ENCODE results near the gene ZNF407.

ZNF407 gene

GRCh38 chr18:74945774-74946545, 348.3 kb downstream of the ZNF407 start:
- H3K4me1 ChIP-seq (ENCODE audit: control extremely low read depth in 1 of 4, control insufficient read depth in 4 of 4, insufficient read depth in 4 of 4, low read length in 3 of 4): peaks cover 0 to 3% (median 0%) of the 10 kb centered on the region in 4 experiments
- no peaks in the 10 kb centered on the region for H3K36me3 ChIP-seq (ENCODE audit: control insufficient read depth in 4 of 4, insufficient read depth in 4 of 4, low read length in 3 of 4)
- H3K27ac ChIP-seq (ENCODE audit: insufficient read depth in 1 of 2, low read depth in 1 of 2, low read length in 2 of 2, poor library complexity in 1 of 2, severe bottlenecking in 2 of 2): no peak overlapping the region
- no peak for DNase-seq
- H3K27me3 ChIP-seq (replicated peaks in 2 of 5; ENCODE audit: control insufficient read depth in 4 of 5, insufficient read depth in 5 of 5, low read length in 4 of 5): no peaks in the 10 kb centered on the region
- POLR2A ChIA-PET: no interaction called here
- H3K9me3 ChIP-seq (ENCODE audit: control extremely low read depth in 1 of 5, control insufficient read depth in 4 of 5, insufficient read depth in 2 of 5, low read depth in 1 of 5, low read length in 4 of 5): no peaks in the 10 kb centered on the region
- 86% methylated on average over 1 of the region's 7 CpGs for WGBS (ENCODE audit: insufficient coverage)
- CTCF ChIA-PET: no interaction called here
- H3K4me3 ChIP-seq (ENCODE audit: control insufficient read depth in 1 of 7, extremely low read depth in 1 of 7, insufficient read depth in 4 of 7, low read depth in 2 of 7, low read length in 6 of 7): no peak overlapping the region

- Histone ChIP-seq H3K4me1 (ENCODE audit: control extremely low read depth in 1 of 4, control insufficient read depth in 4 of 4, insufficient read depth in 4 of 4, low read length in 3 of 4) (peaks cover 0 to 3% (median 0%) of the 10 kb centered on the region in 4 experiments), H3K27ac (ENCODE audit: insufficient read depth in 1 of 2, low read depth in 1 of 2, low read length in 2 of 2, poor library complexity in 1 of 2, severe bottlenecking in 2 of 2) (no peak overlapping the region), H3K36me3 (ENCODE audit: control insufficient read depth in 4 of 4, insufficient read depth in 4 of 4, low read length in 3 of 4) (no peaks in the 10 kb centered on the region), H3K4me3 (ENCODE audit: control insufficient read depth in 1 of 7, extremely low read depth in 1 of 7, insufficient read depth in 4 of 7, low read depth in 2 of 7, low read length in 6 of 7) (no peak overlapping the region), H3K9me3 (ENCODE audit: control extremely low read depth in 1 of 5, control insufficient read depth in 4 of 5, insufficient read depth in 2 of 5, low read depth in 1 of 5, low read length in 4 of 5) (no peaks in the 10 kb centered on the region), H3K27me3 (replicated peaks in 2 of 5; ENCODE audit: control insufficient read depth in 4 of 5, insufficient read depth in 5 of 5, low read length in 4 of 5) (no peaks in the 10 kb centered on the region)
- ChIA-PET CTCF (no interaction called here), POLR2A (interaction anchor here (0.6 kb wide), 1 partner anchor 41 kb away, joined by 3 read pairs; no protein-coding TSS in a partner anchor)
- WGBS (ENCODE audit: insufficient coverage): 100% methylated on average over 2 of the region's 3 CpGs
- DNase-seq: no peak
Measured at GRCh38 chr18:74946646-74947375, 349.1 kb downstream of the ZNF407 start.

GRCh38 chr18:74947417-74947816, 349.7 kb downstream of the ZNF407 start:
- H3K27me3 ChIP-seq (replicated peaks in 2 of 5; ENCODE audit: control insufficient read depth in 4 of 5, insufficient read depth in 5 of 5, low read length in 4 of 5): no peaks in the 10 kb centered on the region
- H3K4me1 ChIP-seq (ENCODE audit: control extremely low read depth in 1 of 4, control insufficient read depth in 4 of 4, insufficient read depth in 4 of 4, low read length in 3 of 4): peaks cover 0 to 3% (median 0%) of the 10 kb centered on the region in 4 experiments
- DNase-seq: no peak
- ChIA-PET POLR2A (interaction anchor here (0.6 kb wide), 1 partner anchor 40 kb away, joined by 3 read pairs; no protein-coding TSS in a partner anchor), CTCF (interaction anchor here (1.3 kb wide), 1 partner anchor 16 kb away, joined by 3 read pairs; no protein-coding TSS in a partner anchor)
- no peak overlapping the region for H3K4me3 ChIP-seq (ENCODE audit: control insufficient read depth in 1 of 7, extremely low read depth in 1 of 7, insufficient read depth in 4 of 7, low read depth in 2 of 7, low read length in 6 of 7)
- H3K27ac ChIP-seq (ENCODE audit: insufficient read depth in 1 of 2, low read depth in 1 of 2, low read length in 2 of 2, poor library complexity in 1 of 2, severe bottlenecking in 2 of 2): no peak overlapping the region
- 96% methylated on average over 10 of the region's 10 CpGs for WGBS (ENCODE audit: insufficient coverage)
- no peaks in the 10 kb centered on the region for H3K36me3 ChIP-seq (ENCODE audit: control insufficient read depth in 4 of 4, insufficient read depth in 4 of 4, low read length in 3 of 4)
- H3K9me3 ChIP-seq (ENCODE audit: control extremely low read depth in 1 of 5, control insufficient read depth in 4 of 5, insufficient read depth in 2 of 5, low read depth in 1 of 5, low read length in 4 of 5): no peaks in the 10 kb centered on the region

DNA sequence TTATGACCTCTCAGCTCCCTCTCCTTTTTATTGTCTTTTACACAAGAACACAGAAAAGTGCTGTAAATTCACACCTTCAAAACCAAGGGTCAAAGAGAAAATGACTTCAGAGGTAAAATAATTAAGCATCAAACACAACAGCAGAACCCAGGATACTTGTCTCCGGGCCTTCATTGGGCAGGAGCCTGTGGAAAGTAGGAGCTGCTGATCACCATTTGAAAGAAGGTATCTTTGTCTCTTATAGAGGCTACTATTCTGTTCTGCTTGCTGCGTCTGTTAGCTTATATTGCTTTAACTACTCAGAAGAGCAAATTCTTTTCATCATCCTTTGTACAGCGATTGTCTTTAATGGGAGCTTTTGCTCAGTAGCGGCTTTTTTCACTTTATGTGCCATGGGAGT, 350.2 kb downstream of the ZNF407 start:
- CTCF ChIA-PET: interaction anchor here (1.3 kb wide), 1 partner anchor 16 kb away, joined by 3 read pairs; no protein-coding TSS in a partner anchor
- no peak overlapping the region for H3K4me3 ChIP-seq (ENCODE audit: control insufficient read depth in 1 of 7, extremely low read depth in 1 of 7, insufficient read depth in 4 of 7, low read depth in 2 of 7, low read length in 6 of 7)

DNA sequence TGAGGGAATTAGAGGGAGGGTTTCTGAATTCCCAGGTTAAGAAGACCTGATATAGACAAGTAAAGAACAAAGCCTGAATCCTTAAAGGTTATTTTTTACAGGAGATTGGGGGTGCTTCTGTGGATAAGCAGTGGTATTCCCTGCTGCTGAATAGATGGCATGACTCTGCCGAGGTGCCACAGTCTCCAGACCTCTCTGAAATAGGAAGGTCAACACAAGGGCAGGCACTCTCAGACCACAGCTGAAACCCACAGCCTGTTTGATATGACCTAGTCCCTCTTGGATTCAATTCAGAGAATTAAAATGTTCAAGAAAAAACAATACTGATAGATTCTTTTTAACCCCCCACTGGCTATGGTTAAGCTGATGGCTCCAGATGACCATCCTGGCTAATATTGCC, 351.9 kb downstream of the ZNF407 start:
- 43% methylated on average over 1 of the region's 1 CpG for WGBS (ENCODE audit: insufficient coverage)
- no peaks in the 10 kb centered on the region for H3K36me3 ChIP-seq (ENCODE audit: control insufficient read depth in 4 of 4, insufficient read depth in 4 of 4, low read length in 3 of 4)
- POLR2A ChIA-PET: no interaction called here
- H3K4me3 ChIP-seq (ENCODE audit: control insufficient read depth in 1 of 7, extremely low read depth in 1 of 7, insufficient read depth in 4 of 7, low read depth in 2 of 7, low read length in 6 of 7): no peak overlapping the region
- H3K27me3 ChIP-seq (replicated peaks in 2 of 5; ENCODE audit: control insufficient read depth in 4 of 5, insufficient read depth in 5 of 5, low read length in 4 of 5): no peaks in the 10 kb centered on the region
- H3K4me1 ChIP-seq (ENCODE audit: control extremely low read depth in 1 of 4, control insufficient read depth in 4 of 4, insufficient read depth in 4 of 4, low read length in 3 of 4): peaks cover 0 to 3% (median 0%) of the 10 kb centered on the region in 4 experiments
- CTCF ChIA-PET: interaction anchor here (1.3 kb wide), 1 partner anchor 9 kb away, joined by 3 read pairs; no protein-coding TSS in a partner anchor
- no peaks in the 10 kb centered on the region for H3K9me3 ChIP-seq (ENCODE audit: control extremely low read depth in 1 of 5, control insufficient read depth in 4 of 5, insufficient read depth in 2 of 5, low read depth in 1 of 5, low read length in 4 of 5)
- DNase-seq: no peak
- H3K27ac ChIP-seq (ENCODE audit: insufficient read depth in 1 of 2, low read depth in 1 of 2, low read length in 2 of 2, poor library complexity in 1 of 2, severe bottlenecking in 2 of 2): no peak overlapping the region

More for the DNA sequence above, 350.2 kb downstream of the ZNF407 start:
- POLR2A ChIA-PET: no interaction called here
- no peaks in the 10 kb centered on the region for H3K9me3 ChIP-seq (ENCODE audit: control extremely low read depth in 1 of 5, control insufficient read depth in 4 of 5, insufficient read depth in 2 of 5, low read depth in 1 of 5, low read length in 4 of 5)
- DNase-seq: no peak
- H3K4me1 ChIP-seq (ENCODE audit: control extremely low read depth in 1 of 4, control insufficient read depth in 4 of 4, insufficient read depth in 4 of 4, low read length in 3 of 4): peaks cover 0 to 3% (median 0%) of the 10 kb centered on the region in 4 experiments
- 100% methylated on average over 2 of the region's 4 CpGs for WGBS (ENCODE audit: insufficient coverage)
- no peak overlapping the region for H3K27ac ChIP-seq (ENCODE audit: insufficient read depth in 1 of 2, low read depth in 1 of 2, low read length in 2 of 2, poor library complexity in 1 of 2, severe bottlenecking in 2 of 2)
- H3K36me3 ChIP-seq (ENCODE audit: control insufficient read depth in 4 of 4, insufficient read depth in 4 of 4, low read length in 3 of 4): no peaks in the 10 kb centered on the region
- no peaks in the 10 kb centered on the region for H3K27me3 ChIP-seq (replicated peaks in 2 of 5; ENCODE audit: control insufficient read depth in 4 of 5, insufficient read depth in 5 of 5, low read length in 4 of 5)

DNA sequence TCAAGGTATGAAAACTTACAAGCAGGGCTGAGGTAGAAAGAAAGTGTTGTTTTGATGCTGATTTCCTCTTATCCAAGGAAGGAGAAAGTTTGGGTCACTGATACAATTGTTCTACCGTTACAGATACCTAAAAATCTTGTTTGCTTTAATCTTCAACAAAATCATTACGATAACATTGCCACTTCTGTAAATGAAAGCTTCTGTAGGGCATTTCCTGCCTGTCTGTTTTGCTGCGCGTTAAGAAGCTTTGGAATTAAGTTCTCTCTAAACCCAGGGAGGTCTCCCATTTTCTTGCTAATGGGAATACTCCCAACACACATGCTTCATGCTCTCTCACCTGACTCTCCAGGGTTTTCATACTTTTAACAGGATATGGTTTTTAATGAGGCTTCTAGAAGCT, 352.8 kb downstream of the ZNF407 start:
- H3K9me3 ChIP-seq (ENCODE audit: control extremely low read depth in 1 of 5, control insufficient read depth in 4 of 5, insufficient read depth in 2 of 5, low read depth in 1 of 5, low read length in 4 of 5): no peaks in the 10 kb centered on the region
- no peak overlapping the region for H3K27ac ChIP-seq (ENCODE audit: insufficient read depth in 1 of 2, low read depth in 1 of 2, low read length in 2 of 2, poor library complexity in 1 of 2, severe bottlenecking in 2 of 2)
- POLR2A ChIA-PET: no interaction called here
- no peaks in the 10 kb centered on the region for H3K36me3 ChIP-seq (ENCODE audit: control insufficient read depth in 4 of 4, insufficient read depth in 4 of 4, low read length in 3 of 4)
- no peak overlapping the region for H3K4me3 ChIP-seq (ENCODE audit: control insufficient read depth in 1 of 7, extremely low read depth in 1 of 7, insufficient read depth in 4 of 7, low read depth in 2 of 7, low read length in 6 of 7)
- CTCF ChIA-PET: no interaction called here
- H3K4me1 ChIP-seq (ENCODE audit: control extremely low read depth in 1 of 4, control insufficient read depth in 4 of 4, insufficient read depth in 4 of 4, low read length in 3 of 4): peaks cover 0 to 3% (median 0%) of the 10 kb centered on the region in 4 experiments
- 40% methylated on average over 4 of the region's 4 CpGs for WGBS (ENCODE audit: insufficient coverage)
- peak in 1 of 3 donors; percentile 7 for DNase-seq
- no peaks in the 10 kb centered on the region for H3K27me3 ChIP-seq (replicated peaks in 2 of 5; ENCODE audit: control insufficient read depth in 4 of 5, insufficient read depth in 5 of 5, low read length in 4 of 5)
